HFF-Myc (cell line): ENCODE data around the gene EFCAB12.
"Not testable (repeated sequence)": the region's sequence is repeated elsewhere in the genome, so short reads cannot be mapped to it uniquely, and the experiment has no call there.

Experiments
- DNase-seq: peaks from one replicate; pipeline ENCODE4 v3.0.0-alpha.2; 2011; ENCODE audit warnings: low read depth; ENCODE audit errors: extremely low read depth
- H3K4me3 ChIP-seq: replicated peaks from 2 replicates; pipeline ENCODE4 v1.5.1; 2011; ENCODE audit warnings: low read depth, mild to moderate bottlenecking, control low read depth, low read length
- TF ChIP-seq, protein P1 (sequence below): IDR thresholded peaks from 2 replicates; pipeline ENCODE4 v1.5.1; 2012; ENCODE audit warnings: mild to moderate bottlenecking, low read depth, low read length, control low read depth; ENCODE audit errors: missing control alignments

Gene EFCAB12

GRCh38 chr3:129369711-129370110 is 58.7 kb downstream of the EFCAB12 start:
- H3K4me3 ChIP-seq = no peak overlapping the region
- TF ChIP-seq, protein P1, sequence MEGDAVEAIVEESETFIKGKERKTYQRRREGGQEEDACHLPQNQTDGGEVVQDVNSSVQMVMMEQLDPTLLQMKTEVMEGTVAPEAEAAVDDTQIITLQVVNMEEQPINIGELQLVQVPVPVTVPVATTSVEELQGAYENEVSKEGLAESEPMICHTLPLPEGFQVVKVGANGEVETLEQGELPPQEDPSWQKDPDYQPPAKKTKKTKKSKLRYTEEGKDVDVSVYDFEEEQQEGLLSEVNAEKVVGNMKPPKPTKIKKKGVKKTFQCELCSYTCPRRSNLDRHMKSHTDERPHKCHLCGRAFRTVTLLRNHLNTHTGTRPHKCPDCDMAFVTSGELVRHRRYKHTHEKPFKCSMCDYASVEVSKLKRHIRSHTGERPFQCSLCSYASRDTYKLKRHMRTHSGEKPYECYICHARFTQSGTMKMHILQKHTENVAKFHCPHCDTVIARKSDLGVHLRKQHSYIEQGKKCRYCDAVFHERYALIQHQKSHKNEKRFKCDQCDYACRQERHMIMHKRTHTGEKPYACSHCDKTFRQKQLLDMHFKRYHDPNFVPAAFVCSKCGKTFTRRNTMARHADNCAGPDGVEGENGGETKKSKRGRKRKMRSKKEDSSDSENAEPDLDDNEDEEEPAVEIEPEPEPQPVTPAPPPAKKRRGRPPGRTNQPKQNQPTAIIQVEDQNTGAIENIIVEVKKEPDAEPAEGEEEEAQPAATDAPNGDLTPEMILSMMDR = no peak
- no peak for DNase-seq

DNA sequence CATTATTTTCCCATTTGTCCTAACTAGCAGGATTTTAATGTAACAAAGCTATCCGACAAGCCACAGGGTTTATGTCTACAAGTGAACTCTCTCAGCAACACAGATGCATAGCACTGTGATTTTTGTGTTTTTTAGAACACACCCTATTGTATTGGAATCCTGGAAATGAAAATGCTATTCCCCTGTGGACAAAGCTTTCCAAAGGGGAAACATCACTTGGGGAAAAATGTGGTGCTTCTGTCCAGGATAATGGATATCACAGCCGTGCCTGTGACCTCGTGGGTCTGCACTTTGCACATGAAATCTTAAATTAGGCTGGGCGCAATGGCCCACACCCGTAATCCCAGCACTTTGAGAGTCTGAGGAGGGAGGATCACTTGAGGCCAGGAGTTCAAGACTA is 60.6 kb downstream of the EFCAB12 start:
- no peak overlapping the region for H3K4me3 ChIP-seq
- DNase-seq = no peak
- TF ChIP-seq, protein P1 = no peak

DNA sequence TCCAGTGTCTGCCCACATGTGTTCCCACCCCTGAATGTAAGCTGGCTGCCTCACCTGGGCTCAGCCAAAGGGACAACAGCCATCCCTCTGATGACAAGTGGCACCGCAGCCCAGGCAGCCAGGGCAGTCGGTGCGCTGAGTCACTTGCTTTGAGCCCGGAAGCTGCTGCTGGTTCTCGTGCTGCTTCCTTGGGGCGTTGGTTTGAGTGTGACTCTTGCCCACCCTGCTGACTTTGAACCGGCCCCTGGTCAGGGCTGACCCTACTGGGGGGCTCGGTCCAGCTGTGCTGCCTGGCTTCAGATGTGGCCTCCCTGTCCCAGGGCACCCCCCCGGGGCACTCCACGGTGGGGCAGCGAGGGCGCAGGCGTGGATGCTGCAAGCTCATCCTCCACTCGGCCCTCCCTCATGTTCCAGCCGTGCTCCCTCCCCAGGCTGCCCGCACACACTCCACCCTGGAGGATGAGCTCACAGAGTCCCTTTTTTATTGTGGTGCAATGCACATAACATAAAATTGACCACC is 62.1 kb downstream of the EFCAB12 start:
- no peak overlapping the region for H3K4me3 ChIP-seq
- DNase-seq = no peak
- TF ChIP-seq, protein P1 = no peak

DNA sequence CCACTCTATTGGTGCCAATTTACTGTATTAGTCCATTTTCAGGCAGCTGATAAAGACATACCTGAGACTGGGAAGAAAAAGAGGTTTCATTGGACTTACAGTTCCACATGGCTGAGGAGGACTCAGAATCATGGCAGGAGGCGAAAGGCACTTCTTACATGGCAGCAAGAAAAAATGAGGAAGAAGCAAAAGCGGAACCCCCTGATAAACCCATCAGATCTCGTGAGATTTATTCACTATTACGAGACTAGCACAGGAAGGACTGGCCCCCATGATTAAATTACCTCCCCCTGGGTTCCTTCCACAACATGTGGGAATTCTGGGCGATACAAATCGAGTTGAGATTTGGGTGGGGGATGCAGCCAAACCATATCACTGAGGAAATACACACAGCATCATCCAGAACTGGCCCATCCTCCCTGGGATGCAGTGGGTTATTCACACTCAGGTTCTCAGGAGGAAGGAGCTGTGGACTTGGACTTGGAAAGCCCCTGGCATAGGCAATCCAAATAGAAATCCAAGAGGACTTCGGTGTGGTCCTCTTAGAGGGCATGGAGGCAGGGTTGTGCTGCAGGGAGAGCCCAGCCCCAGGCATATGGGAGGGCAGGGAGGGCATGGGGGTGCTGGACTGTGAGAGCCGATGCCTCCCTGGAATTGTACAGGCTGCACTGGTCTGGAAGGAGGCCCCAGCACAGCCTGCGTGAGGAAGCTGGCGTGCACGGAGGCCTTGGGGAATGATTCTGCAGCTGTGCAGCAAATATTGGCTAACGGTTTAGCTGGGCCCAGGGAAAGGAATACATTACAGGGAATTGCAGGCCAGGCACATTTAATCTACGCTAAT is 62.9 kb downstream of the EFCAB12 start:
- no peak overlapping the region for H3K4me3 ChIP-seq
- no peak for DNase-seq
- TF ChIP-seq, protein P1 = no peak

DNA sequence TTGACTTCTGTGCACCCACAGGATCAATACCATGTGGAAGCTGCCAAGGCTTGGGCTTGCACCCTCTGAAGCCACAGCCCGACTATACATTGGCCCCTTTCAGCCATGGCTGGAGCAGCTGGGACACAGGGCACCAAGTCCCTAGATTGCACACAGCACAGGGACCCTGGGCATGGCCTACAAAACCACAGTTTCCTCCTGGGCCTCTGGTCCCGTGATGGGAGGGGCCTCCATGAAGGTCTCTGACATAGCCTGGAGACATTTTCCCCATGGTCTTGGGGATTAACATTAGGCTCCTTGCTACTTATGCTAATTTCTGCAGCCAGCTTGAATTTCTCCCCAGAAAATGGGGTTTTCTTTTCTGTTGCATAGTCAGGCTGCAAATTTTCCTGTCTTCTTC is 63.6 kb downstream of the EFCAB12 start:
- not testable (repeated sequence) for DNase-seq, H3K4me3 ChIP-seq

GRCh38 chr3:129363356-129363755 is 65.1 kb downstream of the EFCAB12 start:
- not testable (repeated sequence) for DNase-seq, H3K4me3 ChIP-seq

GRCh38 chr3:129360705-129361460 is 67.6 kb downstream of the EFCAB12 start:
- DNase-seq = no peak
- TF ChIP-seq, protein P1 = no peak
- no peak overlapping the region for H3K4me3 ChIP-seq
